Caco-2 (cell line): ENCODE data around the gene LRRC4C. TPM values are rescaled to one million over a fixed set of nuclear protein-coding genes. Genes with fewer than 3 reads are reported as not detected.

ENCODE experiments used
- BruUV-seq: library from RNA; stranded (reverse); fragments of 400-500 nt; replicated peaks from 2 replicates; lab custom pipeline; 2021; lab: Mats Ljungman, UMichigan
- CTCF ChIA-PET: fragments of 300-600 bp; sonication (Branson Sonifier 250); formaldehyde crosslinking; loops from one replicate; lab custom pipeline; 2022; ENCODE audit warnings: antibody characterized with exemption; lab: Charles Lee
- POLR2A ChIA-PET: fragments of 300-600 bp; sonication (Branson Sonifier 250); formaldehyde crosslinking; loops from one replicate; lab custom pipeline; 2022; ENCODE audit warnings: antibody characterized with exemption; lab: Charles Lee
- DNase-seq, 2 experiments: peaks; one replicate each; pipeline versions ENCODE4 v3.0.0 to v3.0.0-alpha.2; 2020 to 2022
- H3K27me3 ChIP-seq: replicated peaks from 2 replicates; pipeline ENCODE4 v1.6.0; 2011; ENCODE audit warnings: low read length; ENCODE audit not compliant: control insufficient read depth, insufficient read depth
- H3K36me3 ChIP-seq: 2 replicates; pipeline ENCODE4 v1.5.1; 2011; ENCODE audit warnings: low read length; ENCODE audit not compliant: control insufficient read depth, insufficient read depth
- H3K4me1 ChIP-seq: fragments of 250-450 bp; sonication (Bioruptor Pico); 2 replicates; pipeline ENCODE4 v1.5.1; 2020; ENCODE audit warnings: mild to moderate bottlenecking
- H3K4me3 ChIP-seq: 2 replicates; pipeline ENCODE4 v1.5.1; 2011; ENCODE audit warnings: low read depth, mild to moderate bottlenecking, control low read depth, low read length
- H3K9me3 ChIP-seq: fragments of 250-450 bp; sonication (Bioruptor Pico); 2 replicates; pipeline ENCODE4 v1.5.1; 2020; ENCODE audit warnings: mild to moderate bottlenecking, moderate library complexity
- H3K27ac Mint-ChIP-seq: one replicate; pipeline ENCODE4 v1.8.0; 2022; ENCODE audit warnings: mixed read lengths; ENCODE audit not compliant: unreplicated experiment
- H3K27me3 Mint-ChIP-seq: one replicate; pipeline ENCODE4 v1.8.0; 2022; ENCODE audit warnings: mixed read lengths; ENCODE audit not compliant: insufficient read depth, unreplicated experiment
- H3K36me3 Mint-ChIP-seq: one replicate; pipeline ENCODE4 v1.8.0; 2022; ENCODE audit warnings: mild to moderate bottlenecking, mixed read lengths; ENCODE audit not compliant: insufficient read depth, unreplicated experiment
- H3K4me1 Mint-ChIP-seq: one replicate; pipeline ENCODE4 v1.8.0; 2022; ENCODE audit warnings: low read depth, mixed read lengths; ENCODE audit not compliant: unreplicated experiment
- H3K4me3 Mint-ChIP-seq: one replicate; pipeline ENCODE4 v1.8.0; 2022; ENCODE audit warnings: mild to moderate bottlenecking, moderate library complexity, mixed read lengths; ENCODE audit not compliant: unreplicated experiment
- H3K9me3 Mint-ChIP-seq: one replicate; pipeline ENCODE4 v1.8.0; 2022; ENCODE audit warnings: mixed read lengths; ENCODE audit not compliant: unreplicated experiment
- CTCF ChIP-seq, 2 experiments: fragments of 200-600 bp in 1 of 2; IDR thresholded peaks; 1 replicate in 1 of 2; 2 replicates in 1 of 2; pipeline versions ENCODE4 v1.5.1 to v1.8.0; 2011 to 2022; ENCODE audit warnings: antibody characterized with exemption in 1 of 2, control low read depth in 1 of 2, inconsistent platforms in 1 of 2, low read depth in 1 of 2, low read length in 1 of 2, mild to moderate bottlenecking in 1 of 2, moderate library complexity in 1 of 2; ENCODE audit not compliant: insufficient read depth in 1 of 2, severe bottlenecking in 1 of 2, unreplicated experiment in 1 of 2
- intact Hi-C: fragments of 100-400 bp; cut with micrococcal nuclease; formaldehyde crosslinking; loops from one replicate; pipeline ENCODE4 v1.10.0; 2022; ENCODE audit not compliant: unreplicated experiment
- total RNA-seq: library from RNA; stranded (reverse); gene quantifications from 2 replicates; pipeline ENCODE4 v1.2.3, GENCODE V29; 2022

Gene LRRC4C
- total RNA-seq, 1 experiment from 2014 or later: not detected

GRCh38 chr11:40819230-40819629 is 640.2 kb downstream of the LRRC4C start:
- no peaks in the 10 kb centered on the region for H3K4me1 ChIP-seq
- no TSS peak for BruUV-seq
- H3K4me3 ChIP-seq: no peak overlapping the region
- H3K9me3 ChIP-seq: no peaks in the 10 kb centered on the region
- no peaks in the 10 kb centered on the region for H3K27me3 Mint-ChIP-seq
- no peaks in the 10 kb centered on the region for H3K27me3 ChIP-seq
- TF ChIP-seq CTCF (IDR thresholded peaks at IDR 0.05; ENCODE audit: insufficient read depth in 1 of 2, low read depth in 1 of 2, low read length in 1 of 2, severe bottlenecking in 1 of 2, unreplicated experiment in 1 of 2): peak; percentile 13 to 15
- POLR2A ChIA-PET: no interaction called here
- H3K4me3 Mint-ChIP-seq: no peak overlapping the region
- no peak for DNase-seq
- no peaks in the 10 kb centered on the region for H3K36me3 ChIP-seq
- no peaks in the 10 kb centered on the region for H3K36me3 Mint-ChIP-seq
- intact Hi-C loops: loop anchor here (1.0 kb wide), 1 partner anchor 382 kb away; no protein-coding TSS in a partner anchor
- no peak overlapping the region for H3K27ac Mint-ChIP-seq
- CTCF ChIA-PET: no interaction called here
- no peaks in the 10 kb centered on the region for H3K4me1 Mint-ChIP-seq
- H3K9me3 Mint-ChIP-seq: no peaks in the 10 kb centered on the region

- Mint-ChIP-seq H3K27ac (no peak overlapping the region), H3K36me3 (no peaks in the 10 kb centered on the region), H3K4me1 (no peaks in the 10 kb centered on the region), H3K9me3 (no peaks in the 10 kb centered on the region), H3K27me3 (no peaks in the 10 kb centered on the region), H3K4me3 (no peak overlapping the region)
- no TSS peak for BruUV-seq
- Histone ChIP-seq H3K4me3 (no peak overlapping the region), H3K9me3 (no peaks in the 10 kb centered on the region), H3K36me3 (no peaks in the 10 kb centered on the region), H3K4me1 (no peaks in the 10 kb centered on the region), H3K27me3 (no peaks in the 10 kb centered on the region)
- no peak for DNase-seq
- ChIA-PET POLR2A (no interaction called here), CTCF (no interaction called here)
- intact Hi-C loops: no loop called here
- TF ChIP-seq CTCF (IDR thresholded peaks at IDR 0.05; ENCODE audit: insufficient read depth in 1 of 2, low read depth in 1 of 2, low read length in 1 of 2, severe bottlenecking in 1 of 2, unreplicated experiment in 1 of 2): no peak
Observed at GRCh38 chr11:40816976-40817375, 642.5 kb downstream of the LRRC4C start.

GRCh38 chr11:40797981-40798380 is 661.5 kb downstream of the LRRC4C start:
- no peak for DNase-seq
- Histone ChIP-seq H3K9me3 (no peaks in the 10 kb centered on the region), H3K36me3 (no peaks in the 10 kb centered on the region), H3K27me3 (no peaks in the 10 kb centered on the region), H3K4me3 (no peak overlapping the region), H3K4me1 (no peaks in the 10 kb centered on the region)
- no peaks in the 10 kb centered on the region for H3K4me1 Mint-ChIP-seq
- no peaks in the 10 kb centered on the region for H3K36me3 Mint-ChIP-seq
- no peak overlapping the region for H3K27ac Mint-ChIP-seq
- TF ChIP-seq CTCF (IDR thresholded peaks at IDR 0.05; ENCODE audit: insufficient read depth in 1 of 2, low read depth in 1 of 2, low read length in 1 of 2, severe bottlenecking in 1 of 2, unreplicated experiment in 1 of 2): no peak
- CTCF ChIA-PET: no interaction called here
- BruUV-seq: no TSS peak
- no peak overlapping the region for H3K4me3 Mint-ChIP-seq
- intact Hi-C loops: no loop called here
- POLR2A ChIA-PET: no interaction called here
- H3K27me3 Mint-ChIP-seq: no peaks in the 10 kb centered on the region
- no peaks in the 10 kb centered on the region for H3K9me3 Mint-ChIP-seq
